Measurements from ENCODE around the gene SERPINA12. TPM values are rescaled to one million over a fixed set of nuclear protein-coding genes. Genes with fewer than 3 reads are reported as not detected.

The SERPINA12 gene
- total RNA-seq, 1 donor from 2014 or later = not detected

GRCh38 chr14:94447206-94447605 lies 62.1 kb downstream of the SERPINA12 start:
- Mint-ChIP-seq H3K4me1 (ENCODE audit: low read depth) (no peaks in the 10 kb centered on the region), H3K36me3 (ENCODE audit: low read depth) (no peaks in the 10 kb centered on the region), H3K27me3 (ENCODE audit: insufficient read depth) (peaks cover 18% of the 10 kb centered on the region), H3K9me3 (no peaks in the 10 kb centered on the region), H3K27ac (no peak overlapping the region), H3K4me3 (no peak overlapping the region)
- intact Hi-C loops (cut with micrococcal nuclease) = no loop called here
- no peak for DNase-seq (ENCODE audit: low spot score)

GRCh38 chr14:94446126-94446525 lies 63.1 kb downstream of the SERPINA12 start:
- Mint-ChIP-seq H3K27me3 (ENCODE audit: insufficient read depth) (peaks cover 20% of the 10 kb centered on the region), H3K36me3 (ENCODE audit: low read depth) (no peaks in the 10 kb centered on the region), H3K9me3 (no peaks in the 10 kb centered on the region), H3K4me3 (no peak overlapping the region), H3K27ac (no peak overlapping the region), H3K4me1 (ENCODE audit: low read depth) (no peaks in the 10 kb centered on the region)
- DNase-seq (ENCODE audit: low spot score) = no peak
- intact Hi-C loops (cut with micrococcal nuclease) = no loop called here

DNA sequence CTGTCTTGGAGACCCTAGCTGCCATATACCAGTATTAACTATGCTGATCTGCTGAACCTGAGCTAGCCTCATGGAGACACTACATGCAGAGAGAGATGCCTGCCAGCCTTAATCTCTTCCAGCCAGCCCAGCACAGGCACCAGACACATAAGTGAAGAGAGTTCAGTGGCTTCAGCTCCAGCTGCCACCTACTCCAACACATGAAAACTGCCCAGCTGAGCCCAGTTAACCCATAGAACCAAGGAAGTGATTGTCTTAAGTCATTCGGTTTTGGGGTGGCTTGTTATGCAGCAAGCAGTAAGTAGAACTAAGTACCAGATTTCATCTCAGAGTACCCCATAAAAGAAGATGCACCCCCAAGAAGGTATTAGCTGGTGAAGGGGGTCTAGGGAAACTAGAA lies 64.3 kb downstream of the SERPINA12 start:
- H3K9me3 Mint-ChIP-seq = no peaks in the 10 kb centered on the region
- H3K4me1 Mint-ChIP-seq (ENCODE audit: low read depth) = no peaks in the 10 kb centered on the region
- DNase-seq (ENCODE audit: low spot score) = no peak
- peaks cover 14% of the 10 kb centered on the region for H3K27me3 Mint-ChIP-seq (ENCODE audit: insufficient read depth)
- H3K4me3 Mint-ChIP-seq = no peak overlapping the region
- no peak overlapping the region for H3K27ac Mint-ChIP-seq
- intact Hi-C loops (cut with micrococcal nuclease) = no loop called here
- H3K36me3 Mint-ChIP-seq (ENCODE audit: low read depth) = no peaks in the 10 kb centered on the region

GRCh38 chr14:94441531-94442205 lies 67.6 kb downstream of the SERPINA12 start:
- Mint-ChIP-seq H3K9me3 (no peaks in the 10 kb centered on the region), H3K27me3 (ENCODE audit: insufficient read depth) (peaks cover 12% of the 10 kb centered on the region), H3K4me1 (ENCODE audit: low read depth) (no peaks in the 10 kb centered on the region), H3K36me3 (ENCODE audit: low read depth) (no peaks in the 10 kb centered on the region), H3K27ac (no peak overlapping the region), H3K4me3 (no peak overlapping the region)
- intact Hi-C loops (cut with micrococcal nuclease) = no loop called here
- DNase-seq (ENCODE audit: low spot score) = no peak

DNA sequence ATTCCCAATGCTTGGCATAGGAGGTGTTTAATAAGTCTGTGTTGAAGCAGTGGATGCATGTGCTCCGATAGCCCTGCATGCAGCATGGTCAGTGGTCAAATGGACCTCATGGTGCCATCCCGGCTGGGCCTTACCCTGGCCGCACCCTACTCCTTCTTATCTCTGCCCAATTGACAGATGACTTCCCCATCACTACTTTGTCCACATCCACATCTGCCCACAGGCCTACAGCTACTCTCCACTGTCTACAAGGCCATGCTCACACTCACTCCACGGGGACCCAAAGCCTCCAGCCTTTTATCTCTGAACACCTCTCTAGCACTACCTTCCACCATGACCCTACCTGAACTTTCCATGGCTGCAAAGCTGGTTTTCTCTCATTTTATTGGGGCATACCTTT lies 68.1 kb downstream of the SERPINA12 start:
- DNase-seq (ENCODE audit: low spot score) = no peak

GRCh38 chr14:94439453-94440057 lies 69.7 kb downstream of the SERPINA12 start:
- intact Hi-C loops (cut with micrococcal nuclease) = no loop called here
- Mint-ChIP-seq H3K4me3 (no peak overlapping the region), H3K27me3 (ENCODE audit: insufficient read depth) (peaks cover 7% of the 10 kb centered on the region), H3K4me1 (ENCODE audit: low read depth) (no peaks in the 10 kb centered on the region), H3K36me3 (ENCODE audit: low read depth) (no peaks in the 10 kb centered on the region), H3K27ac (no peak overlapping the region), H3K9me3 (no peaks in the 10 kb centered on the region)
- no peak for DNase-seq (ENCODE audit: low spot score)

More for the DNA sequence above, 68.1 kb downstream of the SERPINA12 start:
- Mint-ChIP-seq H3K4me1 (ENCODE audit: low read depth) (no peaks in the 10 kb centered on the region), H3K4me3 (no peak overlapping the region), H3K9me3 (no peaks in the 10 kb centered on the region), H3K27me3 (ENCODE audit: insufficient read depth) (peaks cover 12% of the 10 kb centered on the region), H3K36me3 (ENCODE audit: low read depth) (no peaks in the 10 kb centered on the region), H3K27ac (no peak overlapping the region)
- intact Hi-C loops (cut with micrococcal nuclease) = no loop called here

Other genes starting within 250 kb of the SERPINA12 start
- gene SERPINA10, start 216.2 kb downstream of the SERPINA12 start, total RNA-seq = not detected in 2 replicates
- gene SERPINA6, start 186.1 kb downstream of the SERPINA12 start, total RNA-seq = not detected in 2 replicates
- not detected in 2 replicates for gene SERPINA2, start 142.8 kb downstream of the SERPINA12 start, total RNA-seq
- gene SERPINA1, start 120.9 kb downstream of the SERPINA12 start, total RNA-seq = 0.12 TPM in 1 of 2 replicates, not detected in the other
- gene SERPINA11, start 56.7 kb downstream of the SERPINA12 start, total RNA-seq = not detected in 2 replicates
- gene SERPINA9, start 33.3 kb downstream of the SERPINA12 start, total RNA-seq = not detected in 2 replicates
- gene SERPINA4, start 52.0 kb upstream of the SERPINA12 start, total RNA-seq = not detected in 2 replicates
- not detected in 2 replicates for gene SERPINA5, start 72.0 kb upstream of the SERPINA12 start, total RNA-seq
- gene SERPINA3, start 102.9 kb upstream of the SERPINA12 start, total RNA-seq = not detected in 2 replicates

Measured in activated T-helper 1 cell treated with anti-CD3 and anti-CD28 coated beads, Interleukin-12 subunit alpha, Interleukin-12 subunit beta, Interleukin-2, Interleukin-4 antibody, amounts not matched to agents 30 ng/mL and 10 ng/mL and 1 ng/mL, durations not matched to agents 14 hours and 24 hours and 36 hours (primary cell).